ENCODE data around the gene GPD1. TPM values are rescaled to one million over a fixed set of nuclear protein-coding genes. Genes with fewer than 3 reads are reported as not detected.

GPD1 gene
- 0.76 and 1.9 TPM in 2 replicates for total RNA-seq (2013; cell fraction: nucleolus; rRNA removed)
- 0.11 and 0.23 TPM in 2 replicates for total RNA-seq (2014; rRNA removed)
- 0.05 and 0.22 TPM in 2 replicates for total RNA-seq (2014; rRNA removed; fragmentation: Illumina TruSeq; extraction: Trizol)
- total RNA-seq (2021), result 0.19 and 0.26 TPM in 2 replicates
- 0.17 TPM for polyA plus RNA-seq (2011; ENCODE audit: low read depth)
- polyA plus RNA-seq (2011; rRNA removed), result 0.23 and 0.61 TPM in 2 replicates
- polyA plus RNA-seq (2011; cell fraction: cytosol; rRNA removed), result 0.24 and 0.52 TPM in 2 replicates
- 1.7 and 2.5 TPM in 2 replicates for polyA plus RNA-seq (2011; cell fraction: nucleus; rRNA removed)
- polyA plus RNA-seq (2012), result 0.29 and 0.30 TPM in 2 replicates
- 0.13 and 0.49 TPM in 2 replicates for polyA plus RNA-seq (2014; fragmentation: Illumina TruSeq; extraction: Trizol)
- polyA plus RNA-seq (2014; fragmentation: Nextera tagmentation; extraction: Ambion mirVana), result under 1 TPM in 1 of 2 experiments, not detected in 1; 0.04 TPM
- polyA plus RNA-seq (2014; rRNA removed), result 0.27 and 0.63 TPM in 2 replicates
- polyA plus RNA-seq (2016; fragmentation: Nextera tagmentation; extraction: Ambion mirVana), result under 1 TPM; 0.30 to 0.48 TPM
- polyA minus RNA-seq (2011; rRNA and poly(A)+ RNA removed), result 0.37 and 0.62 TPM in 2 replicates
- polyA minus RNA-seq (2011; cell fraction: cytosol; rRNA and poly(A)+ RNA removed), result not detected in 2 replicates
- polyA minus RNA-seq (2011; cell fraction: nucleus; rRNA and poly(A)+ RNA removed), result 0.60 and 1.4 TPM in 2 replicates
- percentile 33 among the genes with signal in this experiment for Bru-seq, nascent RNA
- BruChase-seq, experiment 1, labeled RNA remaining after a 6-hour chase, result percentile 35 among the genes with signal in this experiment
- BruChase-seq, experiment 2, labeled RNA remaining after a 2-hour chase, result percentile 27 among the genes with signal in this experiment
- long read RNA-seq, experiment 1, result 0 reads
- long read RNA-seq, experiment 2, partial matches to known transcripts, result 0 of 1 reads
- long read RNA-seq, experiment 2, other reads (novel, unspliced or antisense), result 1 of 1 reads

- in situ Hi-C loops (cut with MboI), result no loop called here
Measured at GRCh38 chr12:50103767-50104321, at the start of gene GPD1. Gene GPD1 (plus strand): TSS chr12:50104008. CDS start chr12:50104051, 43 bp downstream.

More at GRCh38 chr12:50103767-50104321, at the start of gene GPD1:
- FAIRE-seq (no peak), DNase-seq (ENCODE audit: low read depth, low spot score) (no peak), ATAC-seq (peak; percentile 33)
- H3K9me3 ChIP-seq (replicated peaks; ENCODE audit: control insufficient read depth, insufficient read depth, low read length), result no peaks in the 10 kb centered on the region
- H3K27ac ChIP-seq (ENCODE audit: control insufficient read depth, insufficient read depth), result no peak within 1 kb of the TSS
- H3K4me3 ChIP-seq, result no peak within 1 kb of the TSS
- ChIA-PET SMC1A (ENCODE audit: uncharacterized antibody, unreplicated experiment) (interaction anchor here (0.9 to 1.5 kb wide), 2 partner anchors 8 to 72 kb away, joined by 4 to 7 read pairs; partner anchors contain the start of gene COX14), POLR2A (interaction anchor here (0.5 to 0.9 kb wide), 2 partner anchors 19 to 1214 kb away, joined by 4 read pairs; partner anchors contain the start of gene SMARCD1), CTCF (interaction anchor here (0.8 to 4.5 kb wide), 5 partner anchors 8 to 233 kb away, joined by 3 to 40 read pairs (median 4); partner anchors contain the start of gene COX14), RAD21 (ENCODE audit: unreplicated experiment) (interaction anchor here (0.6 to 2.1 kb wide), 2 partner anchors 8 to 14 kb away, joined by 3 to 7 read pairs; partner anchors contain the start of gene COX14)
- H3K4me2 ChIP-seq (ENCODE audit: control insufficient read depth, insufficient read depth), result no peak within 1 kb of the TSS
- H3K36me3 ChIP-seq (ENCODE audit: control insufficient read depth in 2 of 2, insufficient read depth in 2 of 2, low read length in 1 of 2), result peaks cover 7 to 12% of the 10 kb centered on the region in 2 experiments
- H3K4me1 ChIP-seq (ENCODE audit: control insufficient read depth, insufficient read depth, low read length), result no peaks in the 10 kb centered on the region
- TF ChIP-seq SREBF2 (IDR thresholded peaks at IDR 0.05; ENCODE audit: low read length), result no peak
- TF ChIP-seq ESRRA (IDR thresholded peaks at IDR 0.05; ENCODE audit: low read length), result no peak
- TF ChIP-seq GATAD2B (conservative IDR thresholded peaks at IDR 0.05; ENCODE audit: low read depth), result no peak
- no peak for TF ChIP-seq CHD4 (IDR thresholded peaks at IDR 0.05)
- TF ChIP-seq MYC (IDR thresholded peaks at IDR 0.05; ENCODE audit: insufficient read depth, insufficient read length, insufficient replicate concordance, low read length, severe bottlenecking), result no peak
- TF ChIP-seq E4F1 (IDR thresholded peaks at IDR 0.05; ENCODE audit: borderline replicate concordance, partially characterized antibody), result no peak
- no peak for TF ChIP-seq CHD2 (IDR thresholded peaks at IDR 0.05; ENCODE audit: borderline replicate concordance, low read depth, low read length)
- no peak for TF ChIP-seq YY1 (IDR thresholded peaks at IDR 0.05; ENCODE audit: low read depth, low read length)
- no peak for TF ChIP-seq TCF3 (IDR thresholded peaks at IDR 0.05; ENCODE audit: borderline replicate concordance, insufficient read depth, low read depth, low read length)
- no peak for TF ChIP-seq ZBED1 (IDR thresholded peaks at IDR 0.05; ENCODE audit: borderline replicate concordance)
- no peak for TF ChIP-seq ETV6 (conservative IDR thresholded peaks at IDR 0.05 in 1 of 2, IDR thresholded peaks at IDR 0.05 in 1 of 2; ENCODE audit: borderline replicate concordance in 1 of 2, low read depth in 1 of 2)
- no peak for TF ChIP-seq SIN3A (IDR thresholded peaks at IDR 0.05; ENCODE audit: low read depth, low read length)
- no peak for TF ChIP-seq CREB1 (IDR thresholded peaks at IDR 0.05; ENCODE audit: low read depth)
- no peak for TF ChIP-seq SIX5 (IDR thresholded peaks at IDR 0.05; ENCODE audit: low read depth, low read length, severe bottlenecking)
- no peak for TF ChIP-seq ZSCAN29 (IDR thresholded peaks at IDR 0.05)
- no peak for TF ChIP-seq HDAC2 (IDR thresholded peaks at IDR 0.05)
- TF ChIP-seq RAD21 (IDR thresholded peaks at IDR 0.05; ENCODE audit: insufficient read depth, low read depth, low read length), result no peak
- TF ChIP-seq FOXM1 (IDR thresholded peaks at IDR 0.05; ENCODE audit: low read depth, low read length), result no peak
- TF ChIP-seq PAX8 (IDR thresholded peaks at IDR 0.05), result no peak
- no peak for TF ChIP-seq TAF1 (IDR thresholded peaks at IDR 0.05; ENCODE audit: borderline replicate concordance, low read depth, low read length)
- H3K27me3 ChIP-seq (replicated peaks in 1 of 2; ENCODE audit: control insufficient read depth in 2 of 2, insufficient read depth in 2 of 2, low read length in 1 of 2), result no peaks in the 10 kb centered on the region
- BruUV-seq (replicated peaks), result no TSS peak
- no peak within 1 kb of the TSS; the same call in 1 of the 2 replicates for H2AFZ ChIP-seq (ENCODE audit: control insufficient read depth, low read depth, low read length)
- no peak within 1 kb of the TSS for H3K9ac ChIP-seq (ENCODE audit: control insufficient read depth, insufficient read depth, low read length)
- WGBS (ENCODE audit: insufficient coverage, insufficient replicate concordance, low lambda C conversion rate, missing lambda C conversion rate), result 50% methylated on average over 13 of the region's 13 CpGs
- intact Hi-C loops (cut with micrococcal nuclease; ENCODE audit: unreplicated experiment), result no loop called here
- no peaks in the 10 kb centered on the region for H4K20me1 ChIP-seq (ENCODE audit: control insufficient read depth, insufficient read depth)
- H3K79me2 ChIP-seq (ENCODE audit: control insufficient read depth, insufficient read depth, low read length), result no peaks in the 10 kb centered on the region

Data from GM12878 (cell line).